Left forelimb (tissue), 1 donor: Measurements from ENCODE around the gene PRAMEF25.
"Not testable (repeated sequence)": the region's sequence is repeated elsewhere in the genome, so short reads cannot be mapped to it uniquely, and the experiment has no call there.

Experiments
- DNase-seq: peaks from one replicate; pipeline ENCODE4 v3.0.0-alpha.2; 2018; ENCODE audit warnings: low spot score

The PRAMEF25 gene

GRCh38 chr1:13070474-13070873 is at the start of gene PRAMEF25:
Gene PRAMEF25 (plus strand): TSS chr1:13070774. CDS start chr1:13073694, 2,920 bp downstream.
- not testable (repeated sequence) for DNase-seq

GRCh38 chr1:13056475-13056874 is 14.1 kb upstream of the PRAMEF25 start, which contains the start of gene PRAMEF27:
Gene PRAMEF27 (minus strand): TSS chr1:13056575. CDS start chr1:13053659, 2,916 bp downstream.
- DNase-seq = not testable (repeated sequence)

GRCh38 chr1:13116754-13117153 is 46.2 kb downstream of the PRAMEF25 start, which contains the start of gene HNRNPCL2:
Gene HNRNPCL2 (minus strand): TSS chr1:13116854. CDS start chr1:13116400, 454 bp downstream.
- not testable (repeated sequence) for DNase-seq
